GM18505 (cell line): ENCODE data around the gene CDH4.

Experiments used
- ATAC-seq: cut with Tn5 transposase; IDR thresholded peaks from one replicate; pipeline ENCODE4 v1.9.1; 2021; ENCODE audit not compliant: unreplicated experiment
- POLR2A ChIP-seq: IDR thresholded peaks from 4 replicates; pipeline ENCODE4 v1.6.1; 2011; ENCODE audit warnings: borderline replicate concordance; ENCODE audit not compliant: insufficient read depth, insufficient read length; ENCODE audit errors: extremely low read depth

Gene CDH4

DNA sequence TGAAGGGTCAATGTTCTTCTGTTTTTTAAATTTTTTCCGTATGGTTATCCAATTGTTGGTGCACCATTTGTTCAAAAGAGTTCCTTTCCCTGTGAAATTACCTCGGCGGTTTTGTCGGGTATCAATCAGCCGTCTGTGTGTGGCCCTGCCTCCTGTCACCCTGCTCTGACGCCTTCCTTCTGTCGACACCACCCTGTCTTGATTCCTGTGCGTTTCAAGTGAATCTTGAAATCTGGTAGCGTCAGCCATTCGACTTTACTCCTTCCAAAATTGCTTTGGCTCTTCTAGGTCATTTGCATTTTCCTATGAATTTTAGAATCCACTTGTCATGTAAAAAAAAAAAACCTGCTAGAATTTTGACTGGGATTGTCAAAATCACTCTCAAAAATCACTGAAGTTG lies 181.1 kb downstream of the CDH4 start:
- ATAC-seq, result no peak
- no peak for TF ChIP-seq POLR2A

DNA sequence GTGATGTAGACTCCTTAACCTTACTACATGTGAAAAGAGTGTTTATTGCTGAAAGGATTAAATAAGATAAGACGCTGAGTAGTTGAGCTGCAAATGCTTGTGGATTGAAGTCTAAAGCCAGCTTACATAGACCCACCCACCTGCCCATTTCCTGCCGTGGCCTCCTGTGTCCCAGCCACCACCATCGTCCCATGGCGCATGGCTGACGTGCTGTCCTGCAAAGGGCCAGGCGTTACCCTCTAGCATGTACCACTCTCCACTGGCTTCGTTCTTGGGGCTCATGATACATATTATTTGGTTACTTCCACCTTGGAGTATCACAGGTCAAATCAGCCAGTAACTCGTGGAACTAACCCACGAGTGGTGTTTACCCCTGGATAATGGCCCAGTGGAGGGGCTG lies 181.8 kb downstream of the CDH4 start:
- ATAC-seq, result no peak
- no peak for TF ChIP-seq POLR2A

DNA sequence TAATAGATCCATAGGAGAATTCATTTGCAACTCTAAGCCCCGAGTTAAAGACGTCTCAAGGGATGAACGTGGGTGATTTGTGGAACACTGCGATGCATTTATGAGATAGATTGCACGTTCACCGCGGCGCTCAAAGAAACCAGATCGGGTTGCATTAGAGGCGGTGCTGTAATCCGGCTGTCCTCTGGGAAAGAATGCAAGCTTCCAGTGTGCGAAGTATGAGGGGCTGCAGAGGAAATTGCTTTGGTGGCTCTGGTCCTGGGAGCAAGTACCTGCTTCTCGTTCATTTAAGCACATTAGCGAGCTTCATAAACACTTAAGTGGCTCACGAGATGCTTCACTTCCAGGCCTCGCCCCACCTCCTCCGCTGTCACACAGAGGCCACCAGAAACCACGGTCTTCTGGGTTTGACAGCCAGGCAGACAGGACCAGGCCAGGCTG lies 182.3 kb downstream of the CDH4 start:
- ATAC-seq, result no peak
- TF ChIP-seq POLR2A, result no peak

- ATAC-seq, result no peak
- TF ChIP-seq POLR2A, result no peak
These were observed 183.2 kb downstream of the CDH4 start for GRCh38 chr20:61435184-61435822.

DNA sequence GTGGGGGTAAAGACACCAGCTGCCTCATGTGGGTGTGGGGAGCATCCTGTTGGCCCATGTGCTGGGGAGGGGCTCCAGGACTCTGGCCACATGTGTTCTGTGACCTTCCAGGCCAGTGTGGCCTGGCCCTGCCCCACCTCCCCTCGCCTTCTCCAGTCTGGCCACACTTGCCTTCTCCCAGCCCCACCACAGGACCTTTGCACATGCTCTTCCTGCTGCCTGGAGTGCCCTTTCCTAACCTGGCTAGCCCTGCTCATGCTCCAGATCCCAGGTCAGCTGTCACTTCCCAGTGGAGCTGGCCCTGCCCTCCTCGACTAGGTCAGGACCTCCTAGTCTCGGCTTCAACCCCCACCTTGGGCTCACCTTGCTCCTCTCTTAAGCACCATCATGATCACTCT lies 183.8 kb downstream of the CDH4 start:
- no peak for ATAC-seq

DNA sequence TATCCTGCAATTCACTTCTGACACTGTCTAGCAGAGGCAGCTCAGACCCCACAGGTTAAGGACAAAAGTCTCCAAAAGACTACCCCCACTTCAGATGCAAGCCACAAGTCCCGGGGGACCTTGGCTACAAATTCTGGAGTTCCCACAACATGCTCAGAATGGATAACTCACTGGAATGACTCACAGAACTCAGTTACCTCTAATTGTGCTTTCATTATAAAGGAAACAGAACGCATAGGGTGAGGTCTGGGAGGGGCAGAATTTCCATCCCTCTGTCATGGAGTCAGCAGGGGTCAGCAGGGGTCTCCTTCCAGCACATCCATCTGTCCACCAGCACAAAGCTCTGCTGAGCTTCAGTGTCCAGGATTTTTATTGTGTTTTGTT lies 184.2 kb downstream of the CDH4 start:
- no peak for TF ChIP-seq POLR2A
- ATAC-seq, result no peak

More for the DNA sequence above, 183.8 kb downstream of the CDH4 start:
- no peak for TF ChIP-seq POLR2A

GRCh38 chr20:61436667-61437279 lies 184.7 kb downstream of the CDH4 start:
- no peak for TF ChIP-seq POLR2A
- no peak for ATAC-seq

DNA sequence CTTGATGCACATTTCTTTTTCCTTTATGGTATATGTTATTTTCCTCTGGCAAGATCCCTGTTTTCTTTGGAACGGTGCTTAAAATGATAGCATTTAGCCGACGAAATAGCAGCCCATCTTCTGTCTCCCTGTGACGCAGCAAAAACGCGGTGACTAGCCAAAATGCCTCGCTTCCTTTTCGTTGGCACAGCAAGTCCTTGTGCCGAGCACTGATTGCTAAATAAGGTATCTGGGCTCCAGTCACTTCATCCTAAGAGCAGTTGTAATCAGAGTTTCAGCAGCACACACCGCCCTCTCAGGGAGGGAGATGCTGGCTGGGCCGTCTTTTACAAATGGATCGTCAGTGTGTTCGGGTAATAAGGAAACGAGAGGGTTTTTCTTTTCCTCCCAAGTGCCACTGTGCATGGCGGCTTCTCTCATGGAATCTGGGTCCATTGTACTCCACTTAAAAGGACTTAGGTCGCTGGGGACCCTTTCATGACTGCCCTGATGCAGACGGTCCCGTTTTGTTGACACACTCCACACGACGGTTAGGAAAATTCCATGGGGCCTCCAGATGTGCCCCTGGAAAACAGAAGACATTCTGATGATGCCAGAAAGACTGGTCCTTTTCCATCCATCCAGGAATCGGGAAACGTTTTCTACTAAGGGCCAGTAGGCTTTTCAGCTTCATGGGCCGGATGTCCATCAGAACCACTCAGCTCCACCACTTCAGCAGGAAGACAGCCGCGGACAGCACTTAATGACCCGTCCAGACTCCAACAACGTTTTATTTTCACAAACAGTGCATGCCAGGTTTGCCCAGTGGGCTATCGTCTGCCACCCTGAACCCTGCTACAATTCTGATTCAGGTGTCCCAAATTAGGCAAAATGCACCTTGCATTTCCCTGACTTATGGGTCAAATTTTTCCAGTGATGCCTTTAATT lies 185.5 kb downstream of the CDH4 start:
- no peak for TF ChIP-seq POLR2A
- no peak for ATAC-seq

GRCh38 chr20:61438285-61438684 lies 186.2 kb downstream of the CDH4 start:
- no peak for ATAC-seq
- no peak for TF ChIP-seq POLR2A

GRCh38 chr20:61439251-61439650 lies 187.2 kb downstream of the CDH4 start:
- no peak for ATAC-seq
- TF ChIP-seq POLR2A, result no peak

- ATAC-seq, result no peak
- no peak for TF ChIP-seq POLR2A
These were observed 188.5 kb downstream of the CDH4 start for GRCh38 chr20:61440548-61441055.

DNA sequence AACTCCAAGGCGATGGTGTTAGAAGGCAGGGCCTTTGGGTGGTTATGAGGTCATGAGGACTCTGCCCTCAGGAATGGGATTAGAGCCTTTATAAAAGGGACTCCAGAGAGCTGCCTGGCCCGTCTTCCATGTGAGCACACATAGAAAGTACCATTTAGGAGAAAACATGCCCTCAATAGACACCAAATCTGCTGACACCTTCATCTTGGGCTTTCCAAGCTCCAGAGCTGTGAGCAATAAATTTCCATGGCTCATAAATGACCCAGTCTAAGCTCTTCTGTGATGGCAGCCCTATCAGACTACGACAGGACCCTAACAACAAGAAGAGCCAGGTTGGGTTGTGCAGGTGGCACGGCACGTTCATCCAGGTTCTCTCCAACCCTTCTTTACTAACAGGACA lies 189.5 kb downstream of the CDH4 start:
- ATAC-seq, result no peak
- no peak for TF ChIP-seq POLR2A

- no peak for ATAC-seq
- no peak for TF ChIP-seq POLR2A
These were observed 190.1 kb downstream of the CDH4 start for GRCh38 chr20:61442075-61442670.

GRCh38 chr20:61442718-61443117 lies 190.7 kb downstream of the CDH4 start:
- ATAC-seq, result no peak
- TF ChIP-seq POLR2A, result no peak
